SJCRH30 (cell line): ENCODE measurements around the gene ERI3. TPM values are rescaled to one million over a fixed set of nuclear protein-coding genes. Genes with fewer than 3 reads are reported as not detected.

Experiments used
- total RNA-seq: library from RNA; depleted of rRNA; stranded (reverse); fragments of >200 nt; shearing (Covaris generic); gene quantifications from 2 replicates; pipeline ENCODE4 v1.2.3, GENCODE V29; 2014; rRNA removed

The ERI3 gene
- total RNA-seq, 1 experiment from 2014 or later = 64.8 TPM

Other genes starting within 250 kb of the ERI3 start
- gene KLF17, start 236.4 kb downstream of the ERI3 start, total RNA-seq = not detected in 2 replicates
- gene KLF18, start 213.6 kb downstream of the ERI3 start, total RNA-seq = 0.05 TPM in 1 of 2 replicates, not detected in the other
- gene DMAP1, start 141.8 kb downstream of the ERI3 start, total RNA-seq = 32.4 and 34.0 TPM in 2 replicates
- gene RNF220, start 50.0 kb upstream of the ERI3 start, total RNA-seq = 89.4 and 94.9 TPM in 2 replicates